OCI-LY7 (cell line): ENCODE data around the gene IGF1R. TPM values are rescaled to one million over a fixed set of nuclear protein-coding genes. Genes with fewer than 3 reads are reported as not detected.

Experiments
- BruUV-seq: library from RNA; stranded (reverse); fragments of 400-500 nt; replicated peaks from 2 replicates; lab custom pipeline; 2021; lab: Mats Ljungman, UMichigan
- CTCF ChIA-PET: fragments of 300-600 bp; sonication (Branson Sonifier 250); formaldehyde crosslinking; loops from one replicate; lab custom pipeline; 2022; ENCODE audit warnings: antibody characterized with exemption; ENCODE audit not compliant: unreplicated experiment; lab: Charles Lee
- POLR2A ChIA-PET: fragments of 300-600 bp; sonication (Branson Sonifier 250); formaldehyde crosslinking; loops from one replicate; lab custom pipeline; 2022; ENCODE audit warnings: antibody characterized with exemption; lab: Charles Lee
- DNase-seq: peaks from one replicate; pipeline ENCODE4 v3.0.0-alpha.2; 2015; ENCODE audit warnings: low spot score
- H2AFZ ChIP-seq: fragments of 200-600 bp; sonication (generic), shearing (Covaris generic); 2 replicates; pipeline ENCODE4 v1.6.1; 2014; ENCODE audit warnings: mild to moderate bottlenecking, antibody characterized with exemption, low read length, moderate library complexity
- H3K27ac ChIP-seq: fragments of 200-600 bp; sonication (generic); 2 replicates; pipeline ENCODE4 v1.5.1; 2014; ENCODE audit warnings: mixed run types, low read depth, mild to moderate bottlenecking, moderate library complexity, low read length, inconsistent platforms; ENCODE audit not compliant: poor library complexity, severe bottlenecking
- H3K36me3 ChIP-seq: fragments of 200-600 bp; sonication (generic); 2 replicates; pipeline ENCODE4 v1.6.1; 2014; ENCODE audit warnings: mild to moderate bottlenecking, antibody characterized with exemption, low read length, moderate library complexity, mixed read lengths; ENCODE audit not compliant: insufficient read depth
- H3K4me1 ChIP-seq: fragments of 200-600 bp; sonication (generic); 2 replicates; pipeline ENCODE4 v1.5.1; 2014; ENCODE audit warnings: mild to moderate bottlenecking, low read length; ENCODE audit not compliant: insufficient read depth, poor library complexity, severe bottlenecking
- H3K4me2 ChIP-seq: fragments of 200-600 bp; sonication (generic); 2 replicates; pipeline ENCODE4 v1.6.1; 2014; ENCODE audit warnings: mild to moderate bottlenecking, low read length
- H3K4me3 ChIP-seq: fragments of 200-600 bp; sonication (generic); 2 replicates; pipeline ENCODE4 v1.5.1; 2014; ENCODE audit warnings: mild to moderate bottlenecking, low read depth, low read length; ENCODE audit not compliant: poor library complexity, severe bottlenecking
- H3K79me2 ChIP-seq: fragments of 200-600 bp; sonication (generic); 2 replicates; pipeline ENCODE4 v1.6.1; 2016; ENCODE audit warnings: low read depth, mild to moderate bottlenecking, low read length, moderate library complexity, mixed read lengths; ENCODE audit not compliant: insufficient read depth
- H3K9me2 ChIP-seq: fragments of 200-600 bp; sonication (generic); 2 replicates; pipeline ENCODE4 v1.6.1; 2016; ENCODE audit warnings: mild to moderate bottlenecking, low read length, mixed read lengths; ENCODE audit not compliant: insufficient read depth
- H3K9me3 ChIP-seq: fragments of 200-600 bp; sonication (generic); 2 replicates; pipeline ENCODE4 v1.6.1; 2014; ENCODE audit warnings: mild to moderate bottlenecking, mixed run types, low read length, mixed read lengths
- H4K20me1 ChIP-seq: fragments of 200-600 bp; sonication (generic); 2 replicates; pipeline ENCODE4 v1.6.1; 2014; ENCODE audit warnings: mild to moderate bottlenecking, antibody characterized with exemption, low read length, moderate library complexity, mixed read lengths; ENCODE audit not compliant: insufficient read depth
- CTCF ChIP-seq: fragments of 200-600 bp; sonication (generic); conservative IDR thresholded peaks from 2 replicates; pipeline ENCODE4 v1.5.1; 2014; ENCODE audit warnings: mild to moderate bottlenecking, antibody characterized with exemption, low read length, moderate library complexity, mixed read lengths
- EZH2phosphoT487 ChIP-seq: fragments of 200-600 bp; sonication (generic); IDR thresholded peaks from 2 replicates; pipeline ENCODE4 v1.6.1; 2018; ENCODE audit warnings: low read depth, borderline replicate concordance, mild to moderate bottlenecking, mixed run types, antibody characterized with exemption, low read length, moderate library complexity, mixed read lengths
- intact Hi-C: fragments of 100-400 bp; cut with micrococcal nuclease; formaldehyde crosslinking; loops from one replicate; pipeline ENCODE4 v1.10.0; 2022; ENCODE audit not compliant: unreplicated experiment
- total RNA-seq, 2 experiments: library from RNA; depleted of rRNA in 1 of 2; stranded (reverse); fragments of >200 nt in 1 of 2; shearing (Covaris generic) in 1 of 2; gene quantifications; 2 replicates each; pipeline ENCODE4 v1.2.3, GENCODE V29; 2014 to 2022

Gene IGF1R
- total RNA-seq, 2 experiments from 2014 or later, result 26.5 to 29.1 TPM

GRCh38 chr15:98996169-98996568 lies 347.8 kb downstream of the IGF1R start:
- no TSS peak for BruUV-seq
- CTCF ChIA-PET, result no interaction called here
- H3K79me2 ChIP-seq, result no peaks in the 10 kb centered on the region

GRCh38 chr15:98996624-98997023 lies 348.3 kb downstream of the IGF1R start:
- H3K27ac ChIP-seq, result no peak overlapping the region
- DNase-seq, result no peak
- CTCF ChIA-PET, result no interaction called here
- no peaks in the 10 kb centered on the region for H3K4me1 ChIP-seq
- POLR2A ChIA-PET, result no interaction called here
- no peak overlapping the region for H2AFZ ChIP-seq
- H3K4me3 ChIP-seq, result no peak overlapping the region
- no peak overlapping the region for H3K4me2 ChIP-seq
- H3K79me2 ChIP-seq, result no peaks in the 10 kb centered on the region
- intact Hi-C loops, result no loop called here
- no peaks in the 10 kb centered on the region for H3K9me2 ChIP-seq
- TF ChIP-seq EZH2phosphoT487, result no peak
- no peak for TF ChIP-seq CTCF
- no peaks in the 10 kb centered on the region for H3K9me3 ChIP-seq
- BruUV-seq, result no TSS peak
- no peaks in the 10 kb centered on the region for H3K36me3 ChIP-seq
- H4K20me1 ChIP-seq, result no peaks in the 10 kb centered on the region

More at GRCh38 chr15:98996169-98996568, 347.8 kb downstream of the IGF1R start:
- no peak for TF ChIP-seq CTCF
- H3K9me2 ChIP-seq, result no peaks in the 10 kb centered on the region
- H3K27ac ChIP-seq, result no peak overlapping the region
- no peak overlapping the region for H3K4me2 ChIP-seq
- no peak overlapping the region for H3K4me3 ChIP-seq
- POLR2A ChIA-PET, result no interaction called here
- H2AFZ ChIP-seq, result no peak overlapping the region
- no peaks in the 10 kb centered on the region for H4K20me1 ChIP-seq
- no peaks in the 10 kb centered on the region for H3K36me3 ChIP-seq
- H3K4me1 ChIP-seq, result no peaks in the 10 kb centered on the region
- DNase-seq, result no peak
- intact Hi-C loops, result no loop called here
- H3K9me3 ChIP-seq, result no peaks in the 10 kb centered on the region

GRCh38 chr15:98997312-98997711 lies 349.0 kb downstream of the IGF1R start:
- Histone ChIP-seq H3K9me3 (no peaks in the 10 kb centered on the region), H2AFZ (no peak overlapping the region), H3K36me3 (no peaks in the 10 kb centered on the region), H3K27ac (no peak overlapping the region), H3K9me2 (no peaks in the 10 kb centered on the region), H4K20me1 (no peaks in the 10 kb centered on the region), H3K4me2 (no peak overlapping the region), H3K79me2 (no peaks in the 10 kb centered on the region), H3K4me1 (no peaks in the 10 kb centered on the region), H3K4me3 (no peak overlapping the region)
- intact Hi-C loops, result no loop called here
- ChIA-PET POLR2A (no interaction called here), CTCF (no interaction called here)
- BruUV-seq, result no TSS peak
- TF ChIP-seq CTCF (no peak), EZH2phosphoT487 (no peak)
- DNase-seq, result no peak
